Mesothelial cell of epicardium (in vitro differentiated cells): Measurements from ENCODE around the gene NXPH3. TPM values are rescaled to one million over a fixed set of nuclear protein-coding genes. Genes with fewer than 3 reads are reported as not detected.

Experiments
- DNase-seq, 2 experiments: peaks; one replicate each; pipeline ENCODE4 v3.0.0; 2021; ENCODE audit warnings: low spot score in 2 of 2; ENCODE audit not compliant: unreplicated experiment in 2 of 2
- H3K27ac Mint-ChIP-seq: 2 replicates; pipeline ENCODE4 v1.8.0; 2021; ENCODE audit warnings: mixed read lengths
- H3K27me3 Mint-ChIP-seq: 2 replicates; pipeline ENCODE4 v1.8.0; 2021; ENCODE audit warnings: low read depth, mixed read lengths
- H3K36me3 Mint-ChIP-seq: 2 replicates; pipeline ENCODE4 v1.8.0; 2021; ENCODE audit warnings: mixed read lengths
- H3K4me1 Mint-ChIP-seq: 2 replicates; pipeline ENCODE4 v1.8.0; 2021; ENCODE audit warnings: mixed read lengths
- H3K4me3 Mint-ChIP-seq: 2 replicates; pipeline ENCODE4 v1.8.0; 2021; ENCODE audit warnings: mild to moderate bottlenecking, moderate library complexity, mixed read lengths
- H3K9me3 Mint-ChIP-seq: 2 replicates; pipeline ENCODE4 v1.8.0; 2021; ENCODE audit warnings: mixed read lengths
- CTCF ChIP-seq: fragments of 200-600 bp; sonication (generic); IDR thresholded peaks from one replicate; pipeline ENCODE4 v1.5.0; 2021; ENCODE audit warnings: antibody characterized with exemption; ENCODE audit not compliant: unreplicated experiment
- total RNA-seq: library from RNA; stranded (reverse); gene quantifications from 3 replicates; pipeline ENCODE4 v1.2.1, GENCODE V29; 2021

The NXPH3 gene
- total RNA-seq, 1 donor from 2014 or later = 0.83 TPM

- no peak for DNase-seq
- no peak overlapping the region for H3K27ac Mint-ChIP-seq
Measured at GRCh38 chr17:49576917-49577649, 1.4 kb downstream of the NXPH3 start.

GRCh38 chr17:49577650-49577934, 1.9 kb downstream of the NXPH3 start:
- Mint-ChIP-seq H3K27ac (no peak overlapping the region), H3K4me1 (peaks cover 4% of the 10 kb centered on the region), H3K9me3 (no peaks in the 10 kb centered on the region), H3K36me3 (no peaks in the 10 kb centered on the region), H3K27me3 (peaks cover 51% of the 10 kb centered on the region), H3K4me3 (peak overlapping the region; percentile 78)
- DNase-seq = no peak
- no peak for TF ChIP-seq CTCF

More at GRCh38 chr17:49576917-49577649, 1.4 kb downstream of the NXPH3 start:
- Mint-ChIP-seq H3K9me3 (no peaks in the 10 kb centered on the region), H3K4me1 (peaks cover 4% of the 10 kb centered on the region), H3K36me3 (no peaks in the 10 kb centered on the region), H3K4me3 (peak overlapping the region; percentile 78), H3K27me3 (peaks cover 56% of the 10 kb centered on the region)
- TF ChIP-seq CTCF = no peak

GRCh38 chr17:49577963-49578362, 2.3 kb downstream of the NXPH3 start:
- no peak for DNase-seq
- TF ChIP-seq CTCF = no peak
- Mint-ChIP-seq H3K9me3 (no peaks in the 10 kb centered on the region), H3K36me3 (no peaks in the 10 kb centered on the region), H3K4me1 (peaks cover 4% of the 10 kb centered on the region), H3K27me3 (peaks cover 47% of the 10 kb centered on the region), H3K27ac (no peak overlapping the region), H3K4me3 (peak overlapping the region; percentile 78)

- Mint-ChIP-seq H3K4me1 (peaks cover 4% of the 10 kb centered on the region), H3K4me3 (no peak overlapping the region)
- DNase-seq = no peak
Measured at GRCh38 chr17:49578414-49578813, 2.7 kb downstream of the NXPH3 start.

GRCh38 chr17:49578952-49579500, 3.4 kb downstream of the NXPH3 start:
- no peak for DNase-seq
- no peaks in the 10 kb centered on the region for H3K9me3 Mint-ChIP-seq
- H3K27me3 Mint-ChIP-seq = peaks cover 37% of the 10 kb centered on the region
- H3K36me3 Mint-ChIP-seq = no peaks in the 10 kb centered on the region
- H3K4me1 Mint-ChIP-seq = peaks cover 4% of the 10 kb centered on the region
- no peak overlapping the region for H3K4me3 Mint-ChIP-seq
- no peak overlapping the region for H3K27ac Mint-ChIP-seq
- no peak for TF ChIP-seq CTCF

More at GRCh38 chr17:49578414-49578813, 2.7 kb downstream of the NXPH3 start:
- Mint-ChIP-seq H3K27me3 (peaks cover 43% of the 10 kb centered on the region), H3K9me3 (no peaks in the 10 kb centered on the region), H3K36me3 (no peaks in the 10 kb centered on the region), H3K27ac (no peak overlapping the region)
- TF ChIP-seq CTCF = no peak
